A172 (cell line): ENCODE results near the gene ALG12. TPM values are rescaled to one million over a fixed set of nuclear protein-coding genes. Genes with fewer than 3 reads are reported as not detected.

Source experiments
- DNase-seq: peaks from one replicate; pipeline ENCODE4 v3.0.0-alpha.2; 2015; ENCODE audit warnings: low spot score
- total RNA-seq: library from RNA; depleted of rRNA; stranded (reverse); fragments of >200 nt; shearing (Covaris generic); gene quantifications from 2 replicates; pipeline ENCODE4 v1.2.3, GENCODE V29; 2014

Gene ALG12
- total RNA-seq, 1 experiment from 2014 or later, result 8.8 TPM

DNA sequence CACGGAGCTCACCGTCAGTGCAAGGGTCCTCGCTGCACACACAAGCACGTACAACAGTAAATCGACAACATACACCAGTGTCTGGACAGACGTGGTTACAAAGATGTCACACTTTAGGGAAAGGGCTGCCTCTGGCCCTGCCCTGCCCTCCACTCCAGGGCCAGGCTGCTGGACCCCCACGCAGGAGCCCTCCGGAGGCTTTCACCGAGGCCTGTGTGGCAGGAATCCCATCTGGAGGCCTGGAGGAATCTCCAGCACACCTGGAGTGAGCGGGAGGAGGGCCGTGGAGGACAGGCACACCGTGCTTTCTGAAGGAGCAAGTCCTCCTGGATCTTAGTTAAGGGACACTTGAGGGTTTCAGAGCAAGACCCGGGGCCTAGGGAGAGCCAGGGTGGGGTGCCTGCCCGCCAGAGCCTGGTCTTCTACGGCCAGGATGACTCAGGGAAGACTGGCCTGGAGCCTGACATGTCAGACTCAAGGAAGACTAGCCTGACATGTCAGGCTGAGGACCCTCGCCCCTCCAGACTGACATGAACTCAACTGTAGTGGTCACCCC is 40.2 kb upstream of the ALG12 start:
- no peak for DNase-seq

DNA sequence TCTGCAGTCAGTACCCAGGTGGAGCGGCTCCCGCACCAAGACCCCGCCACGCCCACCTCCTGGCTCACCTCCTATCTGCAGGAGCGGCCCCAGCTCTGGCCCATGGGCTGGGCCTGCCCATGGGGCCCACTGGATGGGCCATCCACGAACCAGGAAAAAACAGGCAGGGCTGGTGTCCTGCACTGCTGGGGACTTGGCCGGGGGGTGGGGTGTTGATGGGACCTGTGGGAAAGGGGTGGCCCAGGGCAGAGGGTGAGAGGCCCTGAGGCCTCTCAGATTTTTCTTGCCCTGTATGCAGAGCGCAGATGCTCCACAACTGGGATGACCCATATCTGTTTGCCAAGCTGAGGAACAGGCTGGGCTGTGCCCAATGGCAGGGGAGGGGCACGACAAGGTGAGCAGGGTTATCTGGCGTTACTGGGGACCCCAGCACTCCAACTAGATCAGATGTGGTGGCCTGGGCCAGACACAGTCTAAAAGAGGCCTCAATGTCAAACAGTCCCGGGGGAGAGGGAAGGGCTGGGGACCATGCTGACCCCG is 39.7 kb upstream of the ALG12 start:
- no peak for DNase-seq

DNA sequence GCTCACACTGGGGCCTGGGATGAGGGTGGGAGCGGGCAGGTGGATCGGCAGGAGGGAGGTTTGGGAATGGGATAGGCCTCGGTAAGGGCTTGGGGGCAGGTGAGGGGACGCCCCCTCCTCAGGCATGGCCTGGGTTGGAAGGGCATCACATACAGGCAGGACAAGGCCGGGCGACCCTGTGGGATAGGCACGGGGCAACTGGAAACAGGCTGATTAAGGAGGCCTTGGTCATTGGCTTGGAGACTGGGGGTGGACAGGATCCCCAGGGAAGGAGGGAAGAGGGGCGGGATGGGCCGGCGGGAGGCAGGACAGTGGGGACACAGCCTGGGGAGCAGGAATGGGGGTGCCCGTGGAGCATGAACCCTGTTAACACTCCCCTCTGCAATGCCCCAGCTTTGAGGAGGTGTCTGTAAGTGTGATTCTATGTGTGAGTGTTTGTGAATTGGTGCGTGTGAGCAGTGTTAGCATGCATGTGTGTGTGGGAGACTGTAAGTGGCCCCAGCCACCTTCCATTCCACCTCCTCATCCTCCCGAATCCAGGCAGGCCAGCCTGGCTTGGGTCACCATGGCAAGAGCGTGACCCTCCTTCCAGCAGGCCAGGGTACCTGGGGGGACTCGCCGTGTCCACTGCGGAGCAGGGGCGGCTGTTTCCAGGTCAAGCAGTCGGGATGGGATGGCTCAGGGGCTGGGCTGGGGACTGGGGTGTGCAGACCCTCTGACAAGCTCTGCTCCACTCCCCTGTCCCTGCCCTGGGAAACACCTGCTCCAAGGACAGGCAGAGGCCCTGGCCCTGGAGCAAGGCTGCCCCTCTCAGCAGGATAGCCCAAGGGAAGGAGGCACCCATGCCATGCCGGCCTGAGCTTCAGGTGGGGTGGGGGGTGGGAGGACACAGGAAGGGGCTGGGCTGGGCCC is 38.9 kb upstream of the ALG12 start:
- no peak for DNase-seq

DNA sequence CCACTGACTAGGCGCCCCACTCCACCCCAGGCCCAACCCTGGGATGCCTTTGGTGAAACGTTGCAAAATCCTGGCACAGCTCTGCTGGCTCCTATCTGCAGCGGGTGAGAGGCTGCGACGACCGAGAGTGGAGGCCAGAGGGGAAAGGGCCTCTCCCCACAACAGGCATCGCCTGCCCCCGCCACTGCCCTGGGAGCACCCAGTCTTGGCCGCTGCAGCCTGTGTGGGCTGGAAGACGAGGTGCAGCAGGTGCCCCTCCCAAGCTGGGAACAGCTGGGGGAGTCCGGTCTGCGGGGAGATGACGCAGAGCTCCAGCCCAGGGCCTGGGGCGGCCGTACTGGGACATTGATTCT is 38.2 kb upstream of the ALG12 start:
- DNase-seq, result no peak

DNA sequence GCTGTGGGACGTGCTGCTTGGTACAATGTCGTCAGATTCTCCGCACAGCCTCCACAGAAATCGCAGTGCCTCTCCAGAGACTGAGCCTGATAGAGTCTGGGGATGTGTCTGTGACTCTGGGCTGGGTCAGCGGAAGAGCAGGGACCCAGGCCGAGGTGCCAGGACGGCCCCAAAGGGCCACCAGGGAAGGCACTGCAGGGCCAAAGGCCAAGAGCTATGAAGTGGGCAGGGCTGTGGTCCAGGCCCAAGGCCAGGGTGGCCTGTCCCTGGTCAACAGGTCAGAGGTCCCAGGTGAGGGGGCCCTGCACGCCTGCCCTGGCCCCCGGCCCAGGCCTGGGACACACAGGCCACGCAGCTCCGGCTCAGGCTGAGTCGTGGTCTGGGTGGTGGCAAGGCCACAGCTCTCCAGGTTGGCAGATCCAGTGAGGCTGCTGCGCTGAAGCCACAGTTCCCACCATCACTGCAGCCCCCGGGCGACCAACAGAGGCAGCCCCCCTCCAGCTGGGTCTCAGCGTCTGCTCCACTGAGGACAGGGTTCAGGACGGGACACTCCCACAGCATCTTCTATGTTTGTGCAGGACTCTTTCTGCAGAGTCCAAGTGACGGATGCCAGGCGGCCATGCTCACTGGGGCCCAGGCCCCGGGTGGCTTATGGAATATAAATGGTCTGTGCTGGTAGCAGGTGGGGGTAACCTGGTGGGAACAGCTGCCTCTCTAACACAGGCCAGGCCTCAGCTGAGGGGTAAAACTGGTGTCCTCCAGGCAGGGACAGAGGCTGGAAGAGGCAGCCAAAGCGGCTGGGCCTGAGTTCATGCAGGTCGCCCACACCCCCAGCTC is 37.6 kb upstream of the ALG12 start:
- DNase-seq, result no peak

DNA sequence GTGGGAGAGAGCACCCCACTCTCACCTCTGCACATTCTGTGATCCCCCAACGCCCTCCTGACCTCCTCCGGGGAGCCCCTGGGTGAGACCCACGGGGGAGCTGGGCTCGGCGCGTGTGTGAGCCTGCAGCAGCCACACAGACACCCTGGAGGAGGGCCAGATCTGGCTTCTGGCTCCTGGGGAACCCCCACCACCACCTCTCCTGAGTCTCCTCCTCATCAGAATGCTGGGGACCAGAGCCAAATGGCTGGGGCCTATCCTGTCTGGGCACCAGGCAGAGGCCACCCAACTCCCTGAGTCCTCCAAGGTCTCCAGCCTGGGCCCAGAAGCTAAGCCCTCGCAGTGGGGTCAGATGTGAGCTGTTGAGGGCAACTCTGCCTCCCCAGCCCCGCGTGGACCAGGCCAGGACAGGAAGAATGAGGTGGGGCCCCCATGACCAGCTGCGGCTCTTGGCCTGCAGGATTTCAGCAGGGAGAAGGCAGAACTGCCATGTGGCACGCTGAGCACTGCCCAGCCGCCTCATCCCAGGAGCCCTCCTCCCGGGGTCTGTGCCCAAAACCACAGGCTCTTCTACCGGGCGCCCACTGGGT is 36.8 kb upstream of the ALG12 start:
- no peak for DNase-seq

DNA sequence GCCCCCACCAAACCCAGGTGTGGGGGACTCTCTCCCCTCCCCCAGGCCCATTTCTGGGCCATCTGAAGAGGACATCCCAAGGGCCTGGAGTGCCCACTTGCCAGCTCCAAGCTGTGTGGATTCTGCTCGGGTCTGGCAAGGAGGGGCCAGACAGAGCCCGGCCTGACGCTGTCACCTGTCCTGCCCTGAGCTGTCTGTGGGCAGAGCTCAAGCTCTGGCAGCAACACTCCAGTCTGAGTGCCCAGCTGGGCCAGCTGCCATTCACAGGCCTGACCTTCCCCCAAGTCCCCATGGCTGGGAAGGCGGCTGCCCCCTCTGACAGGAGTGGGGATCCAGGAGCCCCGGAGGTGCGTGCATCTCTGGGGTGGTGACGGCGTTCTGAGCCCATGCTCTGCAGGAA is 36.1 kb upstream of the ALG12 start:
- DNase-seq, result no peak

DNA sequence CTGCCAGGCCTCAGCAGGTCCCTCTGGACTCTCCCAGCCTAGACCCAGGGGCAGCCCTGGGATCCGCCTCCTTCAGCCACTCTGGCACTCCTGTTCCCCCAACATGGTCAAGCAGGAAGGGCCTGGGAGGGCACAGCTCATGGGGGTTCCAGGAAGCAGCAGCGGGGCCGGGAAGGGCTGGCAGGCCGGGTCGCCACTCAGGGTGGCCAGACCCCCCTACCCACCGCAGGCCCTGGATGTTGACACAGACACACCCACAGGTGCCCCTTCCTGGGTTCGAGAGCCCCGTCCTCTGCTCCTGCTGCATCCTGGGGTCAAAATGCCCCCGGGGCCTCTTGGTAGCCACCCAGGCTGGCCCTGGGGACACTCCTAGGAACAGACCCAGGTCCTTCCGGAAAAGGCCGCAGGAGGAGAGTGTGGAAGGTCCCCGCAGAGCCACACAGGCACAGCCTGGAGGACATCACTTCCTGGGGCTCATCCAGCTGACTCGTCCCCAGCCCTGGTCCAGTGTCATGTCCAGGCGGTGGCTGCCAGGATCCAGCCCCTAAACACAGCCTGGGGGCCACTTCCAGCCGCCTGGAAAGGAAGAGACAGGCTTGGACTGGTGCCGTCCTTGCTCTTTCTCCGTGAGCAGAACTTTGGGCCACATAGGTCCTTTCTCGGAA is 35.6 kb upstream of the ALG12 start:
- no peak for DNase-seq

DNA sequence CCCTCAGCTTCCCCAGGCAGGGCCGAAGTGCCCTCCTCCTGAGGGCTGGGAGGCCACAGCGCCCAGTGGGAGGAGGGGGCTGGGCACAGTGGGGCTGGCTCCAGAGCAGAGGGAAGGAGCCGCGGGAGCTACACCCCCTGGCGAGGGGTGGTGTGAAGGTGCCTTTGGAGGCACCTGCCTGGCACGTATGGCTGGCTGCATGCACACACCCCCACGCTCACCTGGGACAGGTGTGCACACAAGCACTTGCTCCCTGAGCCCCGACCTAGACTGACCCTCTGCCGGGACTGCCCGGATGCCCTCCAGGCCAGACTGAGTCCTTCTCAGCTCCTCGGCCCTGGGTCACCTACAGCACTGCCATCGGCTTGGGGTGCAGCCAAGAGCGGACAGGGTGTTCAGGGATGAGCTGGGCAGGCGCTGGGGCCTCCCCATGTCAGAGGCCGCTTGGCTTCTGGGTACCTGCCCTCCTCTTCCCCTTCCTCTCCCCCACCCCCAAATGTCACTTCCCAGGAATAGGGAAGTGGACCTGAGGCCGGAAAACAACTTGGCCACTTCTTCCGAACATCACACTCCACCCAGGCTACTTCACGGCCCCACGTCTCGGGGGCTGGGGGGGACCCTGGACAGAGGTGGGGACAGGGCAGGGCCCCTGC is 34.9 kb upstream of the ALG12 start:
- DNase-seq, result no peak

DNA sequence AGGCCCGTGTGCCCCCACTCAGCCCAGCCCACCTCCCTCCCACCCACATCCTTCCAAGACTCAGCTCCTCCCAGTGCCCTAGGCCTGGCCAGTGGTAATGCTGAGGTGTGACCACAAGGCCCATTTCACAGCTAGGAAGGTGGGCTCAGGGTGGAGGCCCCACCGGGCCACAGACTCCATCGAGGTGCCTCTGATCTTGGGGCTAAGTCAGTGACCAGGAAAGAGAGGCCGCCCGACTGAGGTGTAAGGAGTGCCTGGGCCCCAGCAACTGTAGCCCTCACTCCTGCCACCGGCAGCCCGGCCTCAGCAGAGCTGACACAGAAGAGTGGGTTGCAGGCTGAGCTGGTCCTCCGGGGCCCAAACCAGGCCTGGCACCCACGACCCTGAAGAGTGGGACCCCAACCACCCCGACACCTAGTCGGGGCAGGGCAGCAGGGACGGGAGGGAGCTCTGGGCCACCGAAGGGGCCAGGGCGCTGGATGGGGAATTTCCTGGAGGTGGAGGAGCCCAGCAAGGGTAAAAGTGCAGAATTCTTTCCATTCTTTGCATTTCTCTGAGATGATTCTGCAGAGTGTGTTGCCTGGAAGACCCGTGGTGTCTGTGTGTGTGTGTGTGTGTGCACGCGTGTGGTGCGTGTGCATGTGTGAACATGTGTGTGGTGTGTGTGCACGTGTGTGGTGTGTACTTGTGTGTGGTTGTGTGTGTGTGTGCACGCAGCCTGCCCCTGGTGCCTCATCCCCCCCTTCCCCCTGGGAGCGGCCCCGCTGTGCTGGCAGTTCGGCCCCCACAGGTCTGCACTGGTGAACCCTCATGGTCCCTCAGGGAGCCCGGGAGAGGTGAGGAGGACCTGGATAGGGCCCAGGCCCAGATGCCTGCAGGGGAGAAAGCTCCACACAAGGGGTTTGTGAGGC is 34.0 kb upstream of the ALG12 start:
- peak; percentile 61 for DNase-seq

DNA sequence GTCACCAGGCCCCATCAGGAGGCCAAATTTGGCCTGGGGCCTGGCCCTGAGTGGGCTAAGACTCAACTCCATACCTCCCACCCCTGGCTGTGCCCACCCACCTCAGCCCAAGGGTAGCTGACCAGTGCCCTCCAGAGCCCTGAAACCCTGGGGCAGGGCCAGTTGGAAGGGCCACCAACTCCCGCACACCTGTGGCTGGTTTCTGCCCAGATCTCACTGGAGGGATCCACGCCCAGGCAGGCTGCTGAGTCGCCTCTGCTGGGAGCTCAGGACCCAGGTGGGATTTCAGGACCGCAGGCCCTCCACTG is 33.4 kb upstream of the ALG12 start:
- DNase-seq, result no peak

DNA sequence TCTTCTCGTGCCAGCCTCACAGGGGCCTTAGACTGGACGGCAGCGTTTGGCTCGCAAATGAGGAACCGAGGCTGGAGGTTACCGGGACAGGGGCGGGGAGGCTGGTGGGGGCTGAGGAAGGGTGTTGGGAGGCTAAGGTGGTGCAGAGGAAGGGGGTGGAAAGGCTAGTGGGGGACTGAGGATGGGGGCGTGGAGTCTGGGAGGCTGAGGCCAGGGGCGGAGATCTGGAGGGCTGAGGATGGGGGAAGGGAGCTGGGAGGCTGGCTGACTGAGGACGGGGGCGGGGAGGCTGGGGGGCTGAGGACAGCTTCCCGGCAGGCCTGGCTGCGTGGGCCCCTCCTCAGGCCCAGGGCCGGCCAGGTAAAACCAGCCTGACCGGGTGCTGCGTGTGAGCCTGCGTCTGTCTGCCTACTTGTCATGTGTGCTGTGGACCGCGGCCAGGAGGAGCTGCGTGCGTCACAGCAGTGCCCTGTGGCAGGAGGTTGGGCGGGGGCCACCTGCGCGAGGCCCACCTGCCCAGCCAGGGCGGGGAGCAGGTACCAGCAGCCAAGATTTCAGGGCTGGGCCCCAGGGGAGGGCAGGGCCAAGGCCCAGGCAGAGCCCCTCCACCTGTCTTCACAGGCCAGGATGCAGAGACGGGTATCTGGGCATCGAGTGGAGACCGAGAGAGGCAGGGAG is 32.9 kb upstream of the ALG12 start:
- no peak for DNase-seq

DNA sequence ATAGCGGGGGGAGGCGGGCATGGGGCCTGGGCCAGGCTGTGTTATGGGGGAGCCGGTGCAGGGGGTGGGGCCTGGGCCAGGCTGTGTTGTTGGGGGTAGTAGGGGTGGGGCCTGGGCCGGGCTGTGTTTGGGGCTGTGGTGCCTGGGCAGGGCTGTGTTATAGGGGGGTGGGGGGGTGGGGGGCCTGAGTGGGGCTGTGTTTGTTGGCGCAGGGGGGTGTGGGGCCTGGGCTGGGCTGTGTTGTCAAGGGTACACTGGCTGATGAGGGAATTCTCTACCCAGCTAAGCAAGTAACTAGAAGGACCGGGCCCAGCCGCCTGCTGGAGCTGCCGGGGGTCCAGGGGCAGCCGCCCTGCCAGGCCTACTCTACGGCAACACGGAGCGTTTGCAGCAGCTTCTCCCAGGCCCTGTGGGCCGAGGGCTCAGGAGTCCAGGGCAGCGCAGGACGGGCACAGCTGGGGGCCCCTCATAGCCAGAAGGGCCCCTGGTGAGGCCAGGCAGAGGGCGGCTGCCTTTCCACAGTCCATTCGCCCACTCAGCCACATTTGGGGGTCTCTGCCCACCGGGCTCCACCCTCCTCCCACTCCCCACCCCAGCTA is 32.3 kb upstream of the ALG12 start:
- no peak for DNase-seq

DNA sequence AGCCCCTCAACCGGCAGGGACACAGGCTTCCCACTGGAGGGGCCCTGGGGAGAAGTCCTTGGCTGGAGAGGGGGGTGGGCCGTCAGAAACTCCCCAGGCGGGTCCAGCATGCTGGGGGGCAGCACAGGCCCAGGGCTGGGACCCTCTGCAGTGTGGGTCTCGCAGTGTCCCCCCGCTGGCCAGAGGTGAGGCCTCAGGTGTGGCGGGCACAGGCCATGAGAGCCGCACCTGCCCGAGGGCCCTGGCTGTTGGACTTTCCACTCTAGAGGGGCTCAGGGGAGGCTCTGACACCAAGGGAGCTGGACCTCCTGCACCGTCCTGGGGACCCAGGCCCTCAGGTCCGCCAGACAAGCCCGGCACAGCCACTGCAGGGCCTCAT is 31.7 kb upstream of the ALG12 start:
- no peak for DNase-seq

DNA sequence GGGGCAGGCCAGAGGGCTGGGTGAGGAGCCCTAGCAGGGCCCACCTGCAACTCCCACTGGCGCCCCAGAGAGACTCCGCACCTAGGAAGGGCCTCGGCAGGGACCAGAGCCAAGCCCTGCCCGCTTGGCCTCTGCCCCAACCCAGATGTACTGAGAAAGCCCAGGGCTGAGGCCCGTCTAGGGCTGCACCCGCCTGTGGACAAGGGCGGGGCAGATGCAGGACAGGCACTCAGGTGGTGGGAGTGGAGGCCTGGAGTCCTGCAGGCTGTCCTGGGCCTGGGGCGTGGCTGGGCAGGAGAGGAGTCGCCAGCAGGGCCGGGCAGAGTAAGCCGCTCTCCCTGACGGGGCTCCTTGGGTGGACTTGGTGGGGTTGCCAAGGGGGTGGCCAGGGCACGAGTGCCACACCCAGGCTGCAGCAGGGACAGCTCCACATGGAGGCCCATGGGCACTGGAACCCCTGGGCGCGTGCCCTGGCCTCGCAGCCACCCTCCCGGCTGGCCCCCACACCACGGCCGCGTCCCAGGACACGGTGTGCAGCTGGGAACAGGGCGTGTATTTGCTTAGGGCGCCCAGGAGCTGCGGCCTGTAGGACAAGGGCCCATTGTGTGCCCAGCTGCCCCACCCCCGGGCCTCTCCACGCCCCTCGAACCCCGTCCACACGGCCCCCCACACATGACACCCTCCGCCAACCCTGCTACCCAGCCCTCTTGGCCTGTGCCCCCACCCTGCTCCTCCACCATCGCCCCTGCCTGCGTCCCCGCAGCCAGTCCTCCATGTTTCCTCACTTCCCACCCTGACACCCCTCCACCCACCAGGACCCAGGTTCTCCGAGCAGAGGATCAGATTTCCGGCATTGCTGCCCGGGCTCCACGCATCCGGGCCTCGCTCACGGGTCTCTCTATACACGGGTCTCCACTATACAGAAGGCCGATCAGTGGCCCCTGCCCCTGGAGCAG is 31.0 kb upstream of the ALG12 start:
- peak; percentile 50 for DNase-seq

DNA sequence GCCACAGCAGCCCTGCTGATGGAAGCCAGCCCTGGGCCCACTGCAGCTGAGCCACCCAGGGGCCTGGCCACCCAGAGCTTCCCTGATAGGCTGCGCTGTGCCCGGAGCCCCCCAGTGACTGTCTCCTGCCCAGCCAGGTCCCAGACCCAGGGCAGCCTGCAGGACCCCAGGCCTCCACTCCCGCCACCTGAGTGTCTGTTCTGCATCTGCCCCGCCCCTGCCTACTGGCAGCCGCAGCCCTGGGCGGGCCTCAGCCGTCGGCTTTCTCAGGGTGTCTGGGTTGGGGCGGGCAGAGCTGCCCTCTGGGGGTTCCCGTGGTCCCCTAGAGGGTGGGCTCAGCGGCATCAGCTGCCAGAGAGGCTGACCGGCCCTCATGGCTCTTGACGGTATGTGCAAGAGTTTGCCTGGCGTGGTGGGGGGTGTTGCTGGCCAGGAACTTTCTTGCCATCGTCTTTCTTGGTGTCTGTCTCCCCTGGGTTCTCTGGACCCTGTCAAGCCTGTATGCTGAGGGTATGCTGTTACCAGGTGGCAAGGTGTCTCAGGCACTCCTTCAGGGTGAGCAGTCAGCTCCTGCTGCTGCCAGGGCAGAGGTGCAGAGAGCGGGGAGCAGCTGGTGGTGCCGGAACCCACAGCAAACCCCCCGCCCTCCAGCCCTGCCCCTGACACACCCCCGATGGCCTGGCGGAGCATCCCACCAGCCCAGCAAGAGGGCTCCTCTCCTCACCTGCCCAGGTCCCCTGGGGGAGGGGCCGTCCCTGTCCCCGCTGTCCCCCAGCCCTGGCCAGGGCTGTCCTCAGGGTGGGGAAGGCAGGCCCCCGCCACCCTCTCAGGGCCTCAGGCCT is 30.1 kb upstream of the ALG12 start:
- DNase-seq, result no peak

DNA sequence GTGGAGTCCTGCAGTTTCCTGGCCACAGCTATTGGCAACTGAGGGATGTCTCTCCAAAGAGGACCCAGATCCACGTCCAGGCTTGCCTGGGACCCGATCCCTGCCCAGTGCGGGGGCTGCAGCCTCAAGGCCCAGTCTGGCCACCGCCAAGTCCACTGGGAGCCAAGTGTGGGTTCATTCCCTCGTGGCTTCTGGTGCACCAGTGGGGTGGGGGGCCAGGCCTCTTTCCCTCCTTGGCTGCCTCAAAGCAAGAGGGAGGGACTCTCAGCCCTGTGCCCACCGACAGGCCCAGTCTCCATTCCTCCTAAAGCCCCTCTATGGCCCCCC is 29.0 kb upstream of the ALG12 start:
- no peak for DNase-seq
